RWPE1 (cell line): ENCODE results near the gene FAM3C.

Experiments used
- CTCF ChIA-PET: fragments of 350-600 bp; sonication (Branson Sonifier 250); formaldehyde crosslinking; extraction: SDS; loops from one replicate; lab custom pipeline; 2021; lab: Yijun Ruan, JAX
- POLR2A ChIA-PET: fragments of 400-600 bp; formaldehyde crosslinking; extraction: SDS; loops from one replicate; lab custom pipeline; 2020; ENCODE audit warnings: antibody characterized with exemption; ENCODE audit not compliant: low non-redundant PET; lab: Yijun Ruan, JAX
- DNase-seq: peaks from one replicate; pipeline ENCODE4 v3.0.0; 2012; ENCODE audit warnings: low spot score
- H3K27ac ChIP-seq: fragments of 450-650 bp; 2 replicates; pipeline ENCODE4 v1.5.1; 2017
- CTCF ChIP-seq: fragments of 450-650 bp; conservative IDR thresholded peaks from 2 replicates; pipeline ENCODE4 v1.5.1; 2017; ENCODE audit warnings: low read depth, mild to moderate bottlenecking

The FAM3C gene

DNA sequence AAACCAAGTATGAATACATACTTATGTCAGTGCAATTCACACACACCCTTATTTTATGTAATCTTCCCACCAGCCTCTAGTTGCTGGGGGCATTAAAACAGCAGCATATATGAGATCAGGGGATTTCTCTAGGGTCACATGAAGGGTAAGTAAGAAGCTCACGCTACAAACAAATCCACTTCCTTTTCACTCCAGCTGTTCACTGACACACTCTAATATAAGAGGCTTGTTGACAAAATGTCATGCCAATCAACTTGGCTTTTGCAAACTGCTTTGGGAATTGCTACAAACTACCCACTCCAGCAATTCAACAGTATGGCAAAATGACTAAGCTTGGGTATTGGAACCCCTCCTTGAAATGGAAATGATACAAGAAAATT lies 10.3 kb downstream of the FAM3C start:
- ChIA-PET POLR2A (no interaction called here), CTCF (interaction anchor here (1.1 kb wide), 1 partner anchor 10 kb away, joined by 3 read pairs; the partner anchor contains the start of gene FAM3C)
- H3K27ac ChIP-seq: no peak overlapping the region
- DNase-seq: no peak
- no peak for TF ChIP-seq CTCF

GRCh38 chr7:121385056-121385799 lies 10.9 kb downstream of the FAM3C start:
- no peak overlapping the region for H3K27ac ChIP-seq
- TF ChIP-seq CTCF: no peak
- CTCF ChIA-PET: interaction anchor here (1.1 kb wide), 1 partner anchor 11 kb away, joined by 3 read pairs; the partner anchor contains the start of gene FAM3C
- POLR2A ChIA-PET: no interaction called here
- DNase-seq: no peak

DNA sequence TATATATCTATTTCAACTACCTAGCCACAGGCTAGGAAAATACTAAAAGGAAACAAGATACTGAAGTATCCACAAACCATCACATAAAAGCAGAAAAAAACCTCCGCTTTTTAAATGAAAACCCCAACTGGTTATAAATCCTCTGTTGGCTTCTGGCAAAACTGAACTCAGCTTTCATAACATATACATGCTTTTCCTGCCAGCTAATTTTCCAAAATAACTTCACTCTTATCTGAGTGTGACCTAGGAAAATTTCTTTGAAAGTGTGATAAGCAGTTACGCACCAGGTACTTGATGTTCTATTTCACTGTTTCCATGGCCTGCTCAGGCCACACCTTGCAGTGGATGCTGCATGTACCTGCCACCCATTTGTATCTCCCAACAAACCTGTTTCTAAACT lies 11.8 kb downstream of the FAM3C start:
- no peak for DNase-seq
- ChIA-PET POLR2A (no interaction called here), CTCF (interaction anchor here (0.6 kb wide), 1 partner anchor 23 kb away, joined by 3 read pairs; no protein-coding TSS in a partner anchor)
- H3K27ac ChIP-seq: no peak overlapping the region
- TF ChIP-seq CTCF: no peak

DNA sequence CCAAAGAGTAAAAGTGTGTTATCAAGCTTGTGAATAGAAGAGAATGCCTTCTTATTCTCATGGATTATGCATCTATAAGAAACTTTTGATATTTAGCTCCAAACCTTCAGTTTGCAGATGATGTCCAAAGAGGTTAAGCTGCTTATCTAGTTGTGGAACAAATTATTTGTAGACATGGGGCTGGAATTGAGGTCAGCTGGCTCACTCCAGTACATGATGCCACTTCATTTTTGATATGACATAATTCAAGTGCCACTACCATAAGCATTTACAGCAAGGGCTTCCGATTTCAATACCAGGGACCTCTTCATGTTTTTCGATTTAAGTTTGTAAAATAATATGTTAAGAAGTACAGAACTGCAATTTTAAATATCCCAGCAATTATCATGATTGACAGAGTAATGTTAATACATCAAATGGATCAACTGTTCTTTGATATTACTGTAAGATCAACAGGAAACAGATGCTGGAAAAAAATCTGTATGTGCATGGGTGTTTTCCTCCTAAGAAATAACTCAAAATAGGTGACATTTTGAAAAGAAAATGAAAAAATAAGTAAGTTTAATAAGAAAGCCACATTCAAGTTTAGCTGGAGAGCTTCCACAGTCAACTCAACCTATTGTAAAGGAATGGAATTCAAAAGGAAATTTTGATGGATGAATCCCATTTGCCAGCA lies 12.7 kb downstream of the FAM3C start:
- TF ChIP-seq CTCF: no peak
- POLR2A ChIA-PET: no interaction called here
- no peak overlapping the region for H3K27ac ChIP-seq
- CTCF ChIA-PET: no interaction called here
- DNase-seq: no peak

- POLR2A ChIA-PET: no interaction called here
- DNase-seq: no peak
- TF ChIP-seq CTCF: no peak
- no peak overlapping the region for H3K27ac ChIP-seq
- CTCF ChIA-PET: no interaction called here
These were observed 13.6 kb downstream of the FAM3C start for GRCh38 chr7:121382473-121382872.

- no peak for DNase-seq
- ChIA-PET CTCF (interaction anchor here (2.3 kb wide), 1 partner anchor 16 kb away, joined by 10 read pairs; the partner anchor contains the start of gene FAM3C), POLR2A (no interaction called here)
- TF ChIP-seq CTCF: no peak
- H3K27ac ChIP-seq: no peak overlapping the region
These were observed 16.2 kb downstream of the FAM3C start for GRCh38 chr7:121379930-121380329.
